Kidney (tissue), 14 donors: ENCODE results near the gene NDUFA11. TPM values are rescaled to one million over a fixed set of nuclear protein-coding genes. Genes with fewer than 3 reads are reported as not detected.

Source experiments
- DNase-seq, 5 donors: peaks; one replicate each; pipeline ENCODE4 v3.0.0-alpha.2; 2013 to 2020
- FAIRE-seq: peaks from 2 replicates; lab custom pipeline; 2012; peaks lifted over from hg19 to GRCh38; lab: Jason Lieb, UNC
- H3K27ac ChIP-seq, 2 donors: one replicate each; pipeline ENCODE4 v1.7.0; 2013; ENCODE audit warnings: low read depth in 2 of 2, low read length in 2 of 2, inconsistent platforms in 1 of 2
- H3K27me3 ChIP-seq: one replicate; pipeline ENCODE4 v1.7.1; 2013; ENCODE audit warnings: low read length, inconsistent platforms; ENCODE audit not compliant: control insufficient read depth, insufficient read depth
- H3K36me3 ChIP-seq, 3 donors: one replicate each; pipeline versions ENCODE4 v1.7.0 to v1.7.1; 2013; ENCODE audit warnings: low read length in 3 of 3, control low read depth in 1 of 3, inconsistent platforms in 1 of 3; ENCODE audit not compliant: insufficient read depth in 3 of 3, control insufficient read depth in 2 of 3
- H3K4me1 ChIP-seq, 3 donors: one replicate each; pipeline versions ENCODE4 v1.7.0 to v1.7.1; 2013; ENCODE audit warnings: low read length in 3 of 3, inconsistent platforms in 1 of 3, low read depth in 1 of 3; ENCODE audit not compliant: control insufficient read depth in 2 of 3, insufficient read depth in 2 of 3
- H3K4me3 ChIP-seq, 3 donors: one replicate each; pipeline versions ENCODE4 v1.7.0 to v1.8.1; 2013; ENCODE audit warnings: low read length in 3 of 3, control low read depth in 1 of 3, inconsistent platforms in 1 of 3
- H3K9ac ChIP-seq, 3 donors: one replicate each; pipeline versions ENCODE4 v1.7.0 to v1.7.1; 2013; ENCODE audit warnings: low read length in 3 of 3, control low read depth in 1 of 3, inconsistent platforms in 1 of 3
- H3K9me3 ChIP-seq, 3 donors: one replicate each; pipeline versions ENCODE4 v1.7.0 to v1.7.1; 2013; ENCODE audit warnings: low read length in 3 of 3, control low read depth in 1 of 3, inconsistent platforms in 1 of 3; ENCODE audit not compliant: control insufficient read depth in 2 of 3, insufficient read depth in 1 of 3
- intact Hi-C: fragments of 100-400 bp; cut with DNase I; formaldehyde crosslinking; loops from one replicate; pipeline ENCODE4 v1.11.1; 2022
- polyA plus RNA-seq: library from polyadenylated mRNA; stranded (reverse); fragments of 350-450 nt; fragmentation: Illumina TruSeq; extraction: RNeasy Lipid Tissue Mini Kit (QIAGEN cat#74804); gene quantifications from one replicate; pipeline ENCODE4 v1.2.3, GENCODE V29; 2014; ENCODE audit warnings: low read depth, low replicate concordance; ENCODE audit not compliant: insufficient read depth
- total RNA-seq: library from RNA; stranded (reverse); fragmentation: NEBNext Ultra II Directional; extraction: Animal tissue kit (Norgen Biotek cat#: 25700); gene quantifications from one replicate; pipeline ENCODE4 v1.2.1, GENCODE V29; 2021
- TF ChIP-seq, protein P1 (sequence below): IDR thresholded peaks from 3 replicates; pipeline ENCODE4 v1.5.1; 2012; ENCODE audit warnings: mild to moderate bottlenecking, moderate library complexity, borderline replicate concordance; ENCODE audit not compliant: insufficient read depth; ENCODE audit errors: extremely low read depth
- donor health status: control.
- donor health status: control.
- donor health status: control.
- donor health status: control.
- donor health status: control.
- donor health status: DM: yes; HTN: yes; CAD: no.
- donor health status: Normal renal cell carcinoma (clear cell type).

NDUFA11 gene
- total and polyA plus RNA-seq, 2 donors from 2014 or later: 200 to 763 TPM

DNA sequence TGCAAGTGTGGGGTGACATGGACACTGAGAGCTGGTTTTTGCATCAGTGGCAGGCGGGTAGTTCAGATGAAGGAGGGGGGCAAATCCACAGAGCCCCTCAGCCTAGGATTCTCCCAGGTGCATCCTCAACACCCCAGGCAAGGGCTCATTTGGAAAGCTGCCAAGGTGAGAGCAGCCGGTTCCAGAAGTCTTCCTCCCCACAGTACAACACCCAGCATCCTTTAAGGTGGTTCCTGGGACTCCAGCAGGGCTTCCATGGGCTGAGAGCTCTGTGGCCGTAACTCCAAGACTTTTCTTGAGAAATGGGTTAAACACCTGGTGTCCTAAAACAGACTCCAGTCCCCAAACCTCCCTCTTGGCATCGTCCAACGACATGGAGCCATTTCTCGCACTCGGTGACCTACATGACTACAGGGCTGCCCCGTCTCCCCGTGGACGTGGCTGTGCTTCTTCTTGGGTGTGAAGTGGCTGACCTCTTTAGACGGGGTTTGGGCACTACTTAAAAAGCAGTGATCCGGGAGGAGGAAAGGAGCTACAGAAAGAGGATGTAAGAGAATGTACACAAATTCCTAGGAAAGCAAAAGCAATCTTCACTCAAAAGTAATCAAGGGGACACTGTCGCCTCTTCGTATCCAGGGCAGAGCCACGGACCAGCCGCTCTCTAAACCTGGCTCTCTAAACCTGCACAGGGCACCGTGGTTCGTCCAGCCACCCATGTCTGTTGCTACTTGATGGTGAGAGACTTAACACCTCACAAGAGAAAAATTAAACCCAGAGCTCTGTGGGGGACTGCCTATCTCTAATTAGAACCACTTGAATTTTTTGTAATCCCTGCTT, 48.8 kb upstream of the NDUFA11 start:
- H3K4me3 ChIP-seq: no peak overlapping the region
- DNase-seq: peak in 2 of 5 donors; percentile 8 to 49
- TF ChIP-seq, protein P1, sequence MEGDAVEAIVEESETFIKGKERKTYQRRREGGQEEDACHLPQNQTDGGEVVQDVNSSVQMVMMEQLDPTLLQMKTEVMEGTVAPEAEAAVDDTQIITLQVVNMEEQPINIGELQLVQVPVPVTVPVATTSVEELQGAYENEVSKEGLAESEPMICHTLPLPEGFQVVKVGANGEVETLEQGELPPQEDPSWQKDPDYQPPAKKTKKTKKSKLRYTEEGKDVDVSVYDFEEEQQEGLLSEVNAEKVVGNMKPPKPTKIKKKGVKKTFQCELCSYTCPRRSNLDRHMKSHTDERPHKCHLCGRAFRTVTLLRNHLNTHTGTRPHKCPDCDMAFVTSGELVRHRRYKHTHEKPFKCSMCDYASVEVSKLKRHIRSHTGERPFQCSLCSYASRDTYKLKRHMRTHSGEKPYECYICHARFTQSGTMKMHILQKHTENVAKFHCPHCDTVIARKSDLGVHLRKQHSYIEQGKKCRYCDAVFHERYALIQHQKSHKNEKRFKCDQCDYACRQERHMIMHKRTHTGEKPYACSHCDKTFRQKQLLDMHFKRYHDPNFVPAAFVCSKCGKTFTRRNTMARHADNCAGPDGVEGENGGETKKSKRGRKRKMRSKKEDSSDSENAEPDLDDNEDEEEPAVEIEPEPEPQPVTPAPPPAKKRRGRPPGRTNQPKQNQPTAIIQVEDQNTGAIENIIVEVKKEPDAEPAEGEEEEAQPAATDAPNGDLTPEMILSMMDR: no peak
- no peaks in the 10 kb centered on the region for H3K27me3 ChIP-seq
- no peak overlapping the region for H3K27ac ChIP-seq
- no peaks in the 10 kb centered on the region for H3K9me3 ChIP-seq
- no peak overlapping the region for H3K9ac ChIP-seq
- H3K4me1 ChIP-seq: peaks cover 11 to 38% (median 32%) of the 10 kb centered on the region in 3 donors
- no peak for FAIRE-seq
- intact Hi-C loops: no loop called here
- no peaks in the 10 kb centered on the region for H3K36me3 ChIP-seq

DNA sequence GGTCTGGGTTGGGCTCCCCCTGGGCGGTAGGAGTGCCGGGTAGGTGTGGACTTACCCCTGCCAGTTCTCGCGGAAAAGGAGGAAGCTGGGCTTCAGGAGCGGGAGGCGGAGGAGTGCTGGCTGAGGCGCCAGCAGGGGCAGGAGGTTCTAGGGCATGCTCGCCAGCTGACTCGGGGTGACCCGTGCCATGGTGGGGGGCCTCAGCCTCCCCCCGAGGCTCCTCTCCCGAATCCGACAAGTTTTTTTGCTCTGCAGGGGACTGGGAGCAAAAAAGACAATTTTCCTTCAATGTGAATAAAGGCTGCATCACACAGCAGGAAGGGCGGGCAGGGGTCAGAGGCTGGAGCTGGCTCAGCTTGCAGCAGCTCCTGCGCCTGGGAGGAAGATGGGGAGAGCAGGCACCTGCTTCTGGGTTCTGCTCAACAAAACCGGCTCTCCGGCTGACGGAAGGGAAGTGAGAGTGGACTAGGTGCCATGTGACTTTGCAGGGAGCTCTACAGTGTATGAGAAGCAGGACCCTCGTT, 47.8 kb upstream of the NDUFA11 start:
- H3K27me3 ChIP-seq: no peaks in the 10 kb centered on the region
- no peak overlapping the region for H3K4me3 ChIP-seq
- TF ChIP-seq, protein P1: no peak
- intact Hi-C loops: no loop called here
- FAIRE-seq (no peak), DNase-seq (peak; percentile 66 to 74 (median 70))
- H3K36me3 ChIP-seq: no peaks in the 10 kb centered on the region
- H3K9ac ChIP-seq: no peak overlapping the region
- no peaks in the 10 kb centered on the region for H3K9me3 ChIP-seq
- H3K27ac ChIP-seq: no peak overlapping the region
- H3K4me1 ChIP-seq: peaks cover 11 to 37% (median 32%) of the 10 kb centered on the region in 3 donors

DNA sequence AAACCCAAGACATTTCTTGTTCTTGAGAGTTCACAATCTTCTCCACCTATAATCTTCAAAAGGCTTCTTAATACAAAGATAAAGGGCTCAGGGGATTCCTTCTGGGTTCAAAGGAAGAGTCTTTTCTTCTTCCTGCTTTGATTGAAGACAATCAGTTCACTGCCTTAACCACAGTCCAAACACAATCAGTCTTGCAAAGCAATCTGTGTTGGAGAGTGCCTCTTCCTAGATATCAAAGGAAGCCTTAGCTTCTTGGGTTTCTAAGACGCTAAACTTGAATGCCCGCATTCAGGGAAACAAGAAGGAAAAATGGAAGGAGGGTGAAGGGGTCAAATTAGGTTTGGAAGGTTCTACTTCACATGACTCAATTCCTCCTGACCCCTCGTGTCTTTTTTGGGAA, 47.2 kb upstream of the NDUFA11 start:
- H3K9ac ChIP-seq: no peak overlapping the region
- H3K27me3 ChIP-seq: no peaks in the 10 kb centered on the region
- FAIRE-seq: no peak
- H3K4me1 ChIP-seq: peaks cover 11 to 34% (median 32%) of the 10 kb centered on the region in 3 donors
- H3K27ac ChIP-seq: no peak overlapping the region
- TF ChIP-seq, protein P1: no peak
- H3K9me3 ChIP-seq: no peaks in the 10 kb centered on the region
- H3K36me3 ChIP-seq: no peaks in the 10 kb centered on the region
- DNase-seq: peak in 2 of 5 donors; percentile 9 to 43
- intact Hi-C loops: no loop called here
- H3K4me3 ChIP-seq: no peak overlapping the region
